ENCODE results near the gene WAS. TPM values are rescaled to one million over a fixed set of nuclear protein-coding genes. Genes with fewer than 3 reads are reported as not detected.

Gene WAS
- total RNA-seq, 1 experiment from 2014 or later: 63.4 TPM

GRCh38 chrX:48737213-48737938 lies 53.8 kb downstream of the WAS start:
- Histone ChIP-seq H3K9ac (ENCODE audit: low read length) (peak overlapping the region; percentile 78), H3K4me3 (ENCODE audit: low read length) (peak overlapping the region; percentile 70), H3K36me3 (ENCODE audit: insufficient read depth, low read length) (no peaks in the 10 kb centered on the region), H4K20me1 (ENCODE audit: insufficient read depth, low read depth, low read length) (no peaks in the 10 kb centered on the region), H3K79me2 (ENCODE audit: low read length) (peaks cover 5% of the 10 kb centered on the region; the same call in 1 of the 2 replicates), H3K9me2 (replicated peaks; ENCODE audit: insufficient read depth, low read length) (no peaks in the 10 kb centered on the region), H3K4me1 (ENCODE audit: low read length) (peaks cover 17% of the 10 kb centered on the region), H3K27me3 (ENCODE audit: low read length) (no peaks in the 10 kb centered on the region), H3K9me3 (ENCODE audit: low read length) (no peaks in the 10 kb centered on the region), H3K27ac (ENCODE audit: low read length) (peak overlapping the region; percentile 75), H2AFZ (ENCODE audit: low read length) (0 out of 2 replicates have a peak overlapping the region, but pooled peaks have one; percentile 54), H3K4me2 (ENCODE audit: low read depth, low read length, poor library complexity, severe bottlenecking) (peak overlapping the region; percentile 71)
- DNase-seq: peak; percentile 97

DNA sequence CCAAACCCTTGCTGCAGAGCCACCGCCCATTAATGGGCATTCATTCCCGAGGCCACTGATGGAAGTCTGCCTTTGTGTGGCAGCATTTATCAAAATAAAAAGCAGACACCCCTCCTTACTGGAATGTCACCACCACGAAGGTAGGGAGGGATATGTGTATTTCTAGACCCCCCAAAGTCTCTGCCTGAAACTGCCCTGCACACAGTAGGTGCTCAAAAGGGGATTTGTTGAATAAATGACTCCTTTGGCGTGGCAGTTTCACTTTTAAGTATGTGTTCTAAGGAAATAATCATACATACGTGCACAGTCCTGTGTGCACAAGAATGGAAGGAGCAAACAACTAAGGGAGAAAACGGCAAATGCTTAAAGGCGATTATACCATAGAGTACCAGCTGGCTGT lies 54.3 kb downstream of the WAS start:
- Histone ChIP-seq H3K4me1 (ENCODE audit: low read length) (peaks cover 17% of the 10 kb centered on the region), H3K79me2 (ENCODE audit: low read length) (peaks cover 5% of the 10 kb centered on the region; the same call in 1 of the 2 replicates), H2AFZ (ENCODE audit: low read length) (peak overlapping the region; percentile 54; the same call in 1 of the 2 replicates), H3K9me3 (ENCODE audit: low read length) (no peaks in the 10 kb centered on the region), H3K9ac (ENCODE audit: low read length) (peak overlapping the region; percentile 78), H3K27me3 (ENCODE audit: low read length) (no peaks in the 10 kb centered on the region), H3K9me2 (replicated peaks; ENCODE audit: insufficient read depth, low read length) (no peaks in the 10 kb centered on the region), H3K4me3 (ENCODE audit: low read length) (peak overlapping the region; percentile 70), H4K20me1 (ENCODE audit: insufficient read depth, low read depth, low read length) (no peaks in the 10 kb centered on the region), H3K27ac (ENCODE audit: low read length) (peak overlapping the region; percentile 75), H3K4me2 (ENCODE audit: low read depth, low read length, poor library complexity, severe bottlenecking) (peak overlapping the region; percentile 71), H3K36me3 (ENCODE audit: insufficient read depth, low read length) (no peaks in the 10 kb centered on the region)
- DNase-seq: no peak

Small RNA genes lying within 50 kb of the gene (small RNA-seq; reads per million reads assigned to genes)
- not detected for gene RNU6-1056P

Other genes starting within 250 kb of the WAS start
- not detected in 2 replicates for gene SLC38A5, start 213.5 kb upstream of the WAS start, total RNA-seq (2014; rRNA removed; shearing (Covaris generic); ENCODE audit: low replicate concordance)
- 22.9 and 36.3 TPM in 2 replicates for gene FTSJ1, start 207.6 kb upstream of the WAS start, total RNA-seq (2014; rRNA removed; shearing (Covaris generic); ENCODE audit: low replicate concordance)
- gene PORCN, start 174.8 kb upstream of the WAS start, total RNA-seq (2014; rRNA removed; shearing (Covaris generic); ENCODE audit: low replicate concordance): 0.29 TPM in 1 of 2 replicates, not detected in the other
- gene EBP, start 162.0 kb upstream of the WAS start, total RNA-seq (2014; rRNA removed; shearing (Covaris generic); ENCODE audit: low replicate concordance): 50.2 and 90.6 TPM in 2 replicates
- 3.1 and 14.4 TPM in 2 replicates for gene TBC1D25, start 144.1 kb upstream of the WAS start, total RNA-seq (2014; rRNA removed; shearing (Covaris generic); ENCODE audit: low replicate concordance)
- 176 and 183 TPM in 2 replicates for gene RBM3, start 109.3 kb upstream of the WAS start, total RNA-seq (2014; rRNA removed; shearing (Covaris generic); ENCODE audit: low replicate concordance)
- gene WDR13, start 86.3 kb upstream of the WAS start, total RNA-seq (2014; rRNA removed; shearing (Covaris generic); ENCODE audit: low replicate concordance): 35.5 and 53.4 TPM in 2 replicates
- gene SUV39H1, start 12.9 kb downstream of the WAS start, total RNA-seq (2014; rRNA removed; shearing (Covaris generic); ENCODE audit: low replicate concordance): 9.5 and 12.2 TPM in 2 replicates
- not detected in 2 replicates for gene GLOD5, start 77.9 kb downstream of the WAS start, total RNA-seq (2014; rRNA removed; shearing (Covaris generic); ENCODE audit: low replicate concordance)
- gene GATA1, start 102.8 kb downstream of the WAS start, total RNA-seq (2014; rRNA removed; shearing (Covaris generic); ENCODE audit: low replicate concordance): not detected in 2 replicates
- 25.1 and 38.7 TPM in 2 replicates for gene HDAC6, start 118.3 kb downstream of the WAS start, total RNA-seq (2014; rRNA removed; shearing (Covaris generic); ENCODE audit: low replicate concordance)
- not detected in 2 replicates for gene ERAS, start 142.7 kb downstream of the WAS start, total RNA-seq (2014; rRNA removed; shearing (Covaris generic); ENCODE audit: low replicate concordance)
- gene PCSK1N, start 151.8 kb downstream of the WAS start, total RNA-seq (2014; rRNA removed; shearing (Covaris generic); ENCODE audit: low replicate concordance): not detected in 2 replicates
- 84.5 and 108 TPM in 2 replicates for gene TIMM17B, start 214.0 kb downstream of the WAS start, total RNA-seq (2014; rRNA removed; shearing (Covaris generic); ENCODE audit: low replicate concordance)
- gene PQBP1, start 214.1 kb downstream of the WAS start, total RNA-seq (2014; rRNA removed; shearing (Covaris generic); ENCODE audit: low replicate concordance): 40.3 and 78.0 TPM in 2 replicates
- 12.7 and 15.1 TPM in 2 replicates for gene SLC35A2, start 227.8 kb downstream of the WAS start, total RNA-seq (2014; rRNA removed; shearing (Covaris generic); ENCODE audit: low replicate concordance)
- 23.1 and 33.8 TPM in 2 replicates for gene PIM2, start 235.2 kb downstream of the WAS start, total RNA-seq (2014; rRNA removed; shearing (Covaris generic); ENCODE audit: low replicate concordance)

Measured in Karpas-422 (cell line).